Measurements from ENCODE around the gene INCENP. TPM values are rescaled to one million over a fixed set of nuclear protein-coding genes. Genes with fewer than 3 reads are reported as not detected.

The INCENP gene
- total and polyA plus RNA-seq, 2 experiments from 2014 or later: 35.6 to 131 TPM

DNA sequence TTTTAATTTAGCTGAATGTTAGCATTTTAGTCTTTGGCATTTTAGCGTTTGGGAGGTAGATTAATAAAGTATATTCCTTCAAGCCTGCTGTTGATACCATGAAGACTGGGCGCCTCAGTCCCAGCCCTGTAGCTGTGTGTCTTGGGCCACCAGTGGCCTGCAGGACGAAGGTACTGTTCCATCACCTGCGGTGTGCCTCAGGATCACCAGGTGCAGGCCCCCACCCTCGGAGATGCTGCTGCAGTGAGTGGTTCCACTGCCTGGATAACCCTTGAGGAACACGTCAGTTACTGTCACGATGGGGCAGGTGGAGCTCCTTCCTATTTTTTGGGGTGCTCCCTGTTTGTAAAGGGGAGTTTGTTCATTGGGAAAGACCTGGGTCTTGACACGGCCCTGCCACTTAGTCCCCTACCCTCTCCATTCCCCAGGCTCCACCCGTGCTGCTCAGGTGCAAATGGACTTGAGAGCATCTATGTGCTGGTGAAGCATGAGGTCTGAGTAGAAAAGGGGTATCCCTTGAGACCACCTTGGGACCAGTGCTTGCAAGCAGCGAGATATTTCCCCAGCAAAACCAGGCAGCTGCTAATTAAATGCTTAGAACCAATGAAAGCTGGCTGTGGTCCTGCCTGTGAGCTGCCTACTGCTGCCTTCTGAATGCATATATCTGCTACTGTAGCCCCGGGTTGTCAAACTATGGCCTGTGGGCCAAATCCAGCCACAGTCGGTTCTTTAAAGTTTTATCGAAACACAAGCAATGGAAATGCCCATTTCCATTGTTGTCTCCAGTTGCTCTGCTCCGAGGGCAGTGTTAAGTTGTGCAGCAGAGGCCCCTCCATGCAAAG is 28.7 kb downstream of the INCENP start (continued):
- no peak for TF ChIP-seq JUNB (IDR thresholded peaks at IDR 0.05; ENCODE audit: unreplicated experiment)

DNA sequence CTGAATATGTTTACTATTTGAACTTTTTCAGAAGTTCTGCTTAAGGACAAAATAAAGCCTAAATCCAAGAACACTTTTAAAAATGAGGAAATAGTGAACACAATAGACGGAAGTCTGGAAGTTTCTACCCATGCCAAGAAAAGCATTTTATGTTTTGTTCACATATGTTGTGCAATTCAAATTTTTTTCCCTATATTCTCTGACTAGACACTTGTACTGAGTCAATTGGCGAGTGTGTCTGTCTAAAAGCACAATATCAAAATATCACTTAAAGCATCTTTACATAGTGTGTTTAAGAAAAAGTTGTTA is 29.2 kb downstream of the INCENP start:
- Mint-ChIP-seq H3K4me3 (no peak overlapping the region), H3K27me3 (ENCODE audit: insufficient read depth, low read depth, poor library complexity) (peaks cover 6% of the 10 kb centered on the region), H3K4me1 (no peaks in the 10 kb centered on the region), H3K9me3 (no peaks in the 10 kb centered on the region), H3K27ac (no peak overlapping the region), H3K36me3 (ENCODE audit: low read depth) (peaks cover 46% of the 10 kb centered on the region)
- Histone ChIP-seq H3K9me2 (ENCODE audit: insufficient read depth) (no peaks in the 10 kb centered on the region), H4K20me1 (replicated peaks; ENCODE audit: insufficient read depth) (no peaks in the 10 kb centered on the region; the same call in 1 of the 2 replicates), H3K79me2 (replicated peaks; ENCODE audit: insufficient read depth) (no peaks in the 10 kb centered on the region), H3K4me1 (ENCODE audit: insufficient read depth) (no peaks in the 10 kb centered on the region), H2AFZ (no peak overlapping the region), H3K4me2 (no peak overlapping the region), H3K36me3 (ENCODE audit: insufficient read depth) (peaks cover 21% of the 10 kb centered on the region), H3K4me3 (no peak overlapping the region), H3K27ac (ENCODE audit: low read depth) (no peak overlapping the region), H3K27me3 (ENCODE audit: insufficient read depth) (no peaks in the 10 kb centered on the region), H3F3A (replicated peaks; ENCODE audit: low read depth) (no peaks in the 10 kb centered on the region)
- DNase-seq (ENCODE audit: low spot score): no peak
- ATAC-seq: no peak
- no peak for TF ChIP-seq JUNB (IDR thresholded peaks at IDR 0.05; ENCODE audit: unreplicated experiment)

DNA sequence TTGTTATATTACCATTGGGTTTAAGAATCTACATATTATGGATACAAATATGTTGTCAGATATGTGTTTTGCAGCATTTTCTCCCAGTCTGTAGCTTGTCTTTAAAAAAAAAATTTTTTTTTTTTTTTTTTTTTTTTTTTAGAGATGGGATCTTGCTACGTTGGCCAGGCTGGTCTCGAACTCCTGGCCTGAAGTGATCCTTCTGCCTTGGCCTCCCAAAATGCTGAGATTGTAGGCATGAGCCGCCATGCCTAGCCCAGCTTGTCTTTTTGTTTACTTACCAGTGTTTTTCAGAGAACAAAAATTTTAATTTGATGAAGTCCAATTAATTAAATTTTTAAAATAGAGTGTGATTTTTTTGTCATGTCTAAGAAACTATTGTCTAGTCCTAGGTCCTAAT is 29.8 kb downstream of the INCENP start:
- Histone ChIP-seq H4K20me1 (replicated peaks; ENCODE audit: insufficient read depth) (no peaks in the 10 kb centered on the region; the same call in 1 of the 2 replicates), H3K27me3 (ENCODE audit: insufficient read depth) (no peaks in the 10 kb centered on the region), H3K27ac (ENCODE audit: low read depth) (no peak overlapping the region), H3K4me1 (ENCODE audit: insufficient read depth) (no peaks in the 10 kb centered on the region), H3F3A (replicated peaks; ENCODE audit: low read depth) (no peaks in the 10 kb centered on the region), H3K9me2 (ENCODE audit: insufficient read depth) (no peaks in the 10 kb centered on the region), H3K36me3 (ENCODE audit: insufficient read depth) (peaks cover 17% of the 10 kb centered on the region), H3K4me3 (no peak overlapping the region), H3K4me2 (no peak overlapping the region), H2AFZ (no peak overlapping the region), H3K79me2 (replicated peaks; ENCODE audit: insufficient read depth) (no peaks in the 10 kb centered on the region)
- Mint-ChIP-seq H3K9me3 (no peaks in the 10 kb centered on the region), H3K36me3 (ENCODE audit: low read depth) (peaks cover 45% of the 10 kb centered on the region), H3K4me1 (no peaks in the 10 kb centered on the region), H3K4me3 (no peak overlapping the region), H3K27me3 (ENCODE audit: insufficient read depth, low read depth, poor library complexity) (peaks cover 6% of the 10 kb centered on the region), H3K27ac (no peak overlapping the region)
- TF ChIP-seq EZH2 (IDR thresholded peaks at IDR 0.05; ENCODE audit: low read depth, unreplicated experiment): no peak
- no peak for TF ChIP-seq NANOG (IDR thresholded peaks at IDR 0.05; ENCODE audit: borderline replicate concordance)
- TF ChIP-seq ZNF462 (CRISPR knock-in tag; IDR thresholded peaks at IDR 0.05): no peak
- no peak for TF ChIP-seq ZNF331 (CRISPR knock-in tag; IDR thresholded peaks at IDR 0.05; ENCODE audit: low read depth)
- ATAC-seq: no peak
- no peak for DNase-seq (ENCODE audit: low spot score)

Data from GM23338 (cell line).